ENCODE measurements around the gene GPS1.

- TF ChIP-seq YY1 (IDR thresholded peaks at IDR 0.05; ENCODE audit: low read depth) (no peak), RAD21 (IDR thresholded peaks at IDR 0.05; ENCODE audit: low read depth) (no peak), MAX (IDR thresholded peaks at IDR 0.05) (no peak), USF1 (IDR thresholded peaks at IDR 0.05) (no peak), TAF1 (IDR thresholded peaks at IDR 0.05; ENCODE audit: low read depth) (no peak), CEBPB (IDR thresholded peaks at IDR 0.05) (no peak), REST (IDR thresholded peaks at IDR 0.05; ENCODE audit: low read depth) (no peak), TCF12 (IDR thresholded peaks at IDR 0.05; ENCODE audit: low read depth) (no peak)
These were observed 40.4 kb downstream of the GPS1 start for GRCh38 chr17:82092094-82092586.

All from Ishikawa (cell line).